PC-9 (cell line): Measurements from ENCODE around the gene SLC9A9. TPM values are rescaled to one million over a fixed set of nuclear protein-coding genes. Genes with fewer than 3 reads are reported as not detected.

Experiments used
- BruUV-seq: library from RNA; stranded (reverse); fragments of 400-500 nt; replicated peaks from 2 replicates; lab custom pipeline; 2021; lab: Mats Ljungman, UMichigan
- CTCF ChIA-PET: fragments of 300-600 bp; sonication (Branson Sonifier 250); formaldehyde crosslinking; loops from one replicate; lab custom pipeline; 2022; ENCODE audit warnings: antibody characterized with exemption; lab: Charles Lee
- POLR2A ChIA-PET: fragments of 300-600 bp; sonication (Branson Sonifier 250); formaldehyde crosslinking; loops from one replicate; lab custom pipeline; 2022; ENCODE audit warnings: antibody characterized with exemption; ENCODE audit not compliant: unreplicated experiment; lab: Charles Lee
- DNase-seq, 2 experiments: peaks; one replicate each; pipeline versions ENCODE4 v3.0.0 to v3.0.0-alpha.2; 2015 to 2022; ENCODE audit warnings: mixed read lengths in 1 of 2
- H2AFZ ChIP-seq: fragments of 200-600 bp; sonication (generic); 2 replicates; pipeline ENCODE4 v1.8.1; 2017; ENCODE audit warnings: antibody characterized with exemption
- H3F3A ChIP-seq: fragments of 200-600 bp; sonication (generic); 2 replicates; pipeline ENCODE4 v1.8.1; 2017; ENCODE audit warnings: antibody characterized with exemption, mild to moderate bottlenecking, low read depth; ENCODE audit not compliant: insufficient read depth
- H3K27ac ChIP-seq: fragments of 200-600 bp; sonication (generic); 2 replicates; pipeline ENCODE4 v1.6.1; 2016; ENCODE audit warnings: mixed run types
- H3K27me3 ChIP-seq: fragments of 200-600 bp; sonication (generic); 2 replicates; pipeline ENCODE4 v1.6.1; 2016; ENCODE audit warnings: low read depth, mixed run types; ENCODE audit not compliant: insufficient read depth
- H3K36me3 ChIP-seq: fragments of 200-600 bp; sonication (generic); 2 replicates; pipeline ENCODE4 v1.6.1; 2016; ENCODE audit warnings: low read depth, mixed run types
- H3K4me1 ChIP-seq: fragments of 200-600 bp; sonication (generic); replicated peaks from 2 replicates; pipeline ENCODE4 v1.6.1; 2016; ENCODE audit warnings: mixed run types; ENCODE audit not compliant: insufficient read depth
- H3K4me2 ChIP-seq: fragments of 200-600 bp; sonication (generic); 2 replicates; pipeline ENCODE4 v1.6.1; 2017; ENCODE audit warnings: mixed run types
- H3K4me3 ChIP-seq: fragments of 200-600 bp; sonication (generic); 2 replicates; pipeline ENCODE4 v1.6.1; 2016; ENCODE audit warnings: mixed run types
- H3K79me2 ChIP-seq: fragments of 200-600 bp; sonication (generic); 2 replicates; pipeline ENCODE4 v1.6.1; 2017; ENCODE audit warnings: low read depth, mixed run types
- H3K9me2 ChIP-seq: fragments of 200-600 bp; sonication (generic); 2 replicates; pipeline ENCODE4 v1.8.1; 2017; ENCODE audit warnings: mild to moderate bottlenecking; ENCODE audit not compliant: insufficient read depth
- H3K9me3 ChIP-seq: fragments of 200-600 bp; sonication (generic); 2 replicates; pipeline ENCODE4 v1.8.1; 2016; ENCODE audit warnings: low read depth; ENCODE audit not compliant: insufficient read depth
- H4K20me1 ChIP-seq: fragments of 200-600 bp; sonication (generic); 2 replicates; pipeline ENCODE4 v1.8.1; 2017; ENCODE audit not compliant: insufficient read depth
- CTCF ChIP-seq: fragments of 200-600 bp; sonication (generic); conservative IDR thresholded peaks from 2 replicates; pipeline ENCODE4 v1.6.1; 2017; ENCODE audit warnings: mixed run types, antibody characterized with exemption, mild to moderate bottlenecking, moderate library complexity
- EZH2 ChIP-seq: fragments of 200-600 bp; sonication (generic); IDR thresholded peaks from 2 replicates; pipeline ENCODE4 v1.8.0; 2017; ENCODE audit warnings: antibody characterized with exemption, low read depth
- intact Hi-C: fragments of 100-400 bp; cut with micrococcal nuclease; formaldehyde crosslinking; loops from one replicate; pipeline ENCODE4 v1.10.0; 2022; ENCODE audit not compliant: unreplicated experiment
- total RNA-seq: library from RNA; stranded (reverse); gene quantifications from 2 replicates; pipeline ENCODE4 v1.2.3, GENCODE V29; 2021

SLC9A9 gene
- total RNA-seq, 1 experiment from 2014 or later = 1.7 TPM

DNA sequence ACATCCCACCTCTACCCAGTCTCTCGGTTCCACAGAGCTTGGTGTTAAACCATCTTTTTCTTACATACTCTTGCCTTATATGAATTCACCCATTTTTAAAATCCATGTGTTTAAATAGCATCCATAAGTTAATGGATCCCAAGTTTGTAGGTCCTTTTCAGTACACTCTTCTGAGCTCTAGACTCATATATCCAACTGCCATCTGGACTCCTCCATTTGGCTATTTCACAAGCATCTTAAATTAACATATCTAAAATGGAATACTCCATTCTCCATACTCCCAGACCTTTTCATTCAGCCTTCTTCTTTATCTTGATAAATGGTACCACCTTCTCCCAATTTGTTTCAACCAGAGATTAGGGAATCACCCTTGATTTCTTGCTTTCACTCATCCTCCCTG lies 615.3 kb downstream of the SLC9A9 start:
- Histone ChIP-seq H3K4me3 (no peak overlapping the region), H4K20me1 (no peaks in the 10 kb centered on the region), H3K4me1 (no peaks in the 10 kb centered on the region), H2AFZ (no peak overlapping the region), H3K9me3 (no peaks in the 10 kb centered on the region), H3K9me2 (no peaks in the 10 kb centered on the region), H3K79me2 (no peaks in the 10 kb centered on the region), H3K27me3 (no peaks in the 10 kb centered on the region), H3K27ac (no peak overlapping the region), H3K4me2 (no peak overlapping the region), H3K36me3 (no peaks in the 10 kb centered on the region), H3F3A (no peaks in the 10 kb centered on the region)
- DNase-seq = no peak
- TF ChIP-seq CTCF = no peak
- BruUV-seq = no TSS peak
- POLR2A ChIA-PET = no interaction called here
- intact Hi-C loops = no loop called here
- CTCF ChIA-PET = no interaction called here

DNA sequence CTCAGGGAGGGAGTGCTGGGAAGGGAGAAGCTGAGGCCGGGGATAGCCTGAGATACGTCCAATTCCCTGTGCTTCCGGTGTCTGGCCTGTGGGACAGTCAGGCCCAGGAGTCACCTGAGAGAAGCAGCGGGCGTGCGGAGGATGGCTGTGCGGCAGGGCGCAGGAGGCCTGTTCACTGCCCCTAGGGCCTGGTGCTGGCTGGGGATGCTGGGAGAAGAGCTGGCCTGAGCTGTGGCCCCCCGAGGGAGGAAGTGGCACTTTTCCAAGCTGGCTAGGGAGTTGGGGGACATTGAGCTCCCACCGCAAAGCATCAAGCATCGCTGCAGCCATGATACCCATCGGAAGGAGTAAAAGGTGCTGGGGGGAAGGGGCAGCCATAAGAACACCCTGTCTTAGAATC lies 619.9 kb downstream of the SLC9A9 start:
- Histone ChIP-seq H3K79me2 (no peaks in the 10 kb centered on the region), H3K27me3 (no peaks in the 10 kb centered on the region), H3K4me2 (no peak overlapping the region), H4K20me1 (no peaks in the 10 kb centered on the region), H3K27ac (no peak overlapping the region), H3K36me3 (no peaks in the 10 kb centered on the region), H3K9me3 (no peaks in the 10 kb centered on the region), H3F3A (no peaks in the 10 kb centered on the region), H3K4me1 (no peaks in the 10 kb centered on the region), H3K9me2 (no peaks in the 10 kb centered on the region), H3K4me3 (no peak overlapping the region), H2AFZ (no peak overlapping the region)
- BruUV-seq = no TSS peak
- CTCF ChIA-PET = no interaction called here
- POLR2A ChIA-PET = no interaction called here
- intact Hi-C loops = no loop called here
- TF ChIP-seq EZH2 (no peak), CTCF (no peak)
- DNase-seq = no peak

GRCh38 chr3:143226678-143227291 lies 621.5 kb downstream of the SLC9A9 start:
- no peak overlapping the region for H2AFZ ChIP-seq
- no peaks in the 10 kb centered on the region for H3K79me2 ChIP-seq
- ChIA-PET CTCF (no interaction called here), POLR2A (no interaction called here)
- no peak overlapping the region for H3K4me3 ChIP-seq
- no peaks in the 10 kb centered on the region for H4K20me1 ChIP-seq
- no peak for DNase-seq
- TF ChIP-seq EZH2 (no peak), CTCF (no peak)
- no peaks in the 10 kb centered on the region for H3K36me3 ChIP-seq
- no peaks in the 10 kb centered on the region for H3K4me1 ChIP-seq
- no peaks in the 10 kb centered on the region for H3K9me2 ChIP-seq
- H3K4me2 ChIP-seq = no peak overlapping the region
- intact Hi-C loops = no loop called here
- H3K27ac ChIP-seq = no peak overlapping the region
- no peaks in the 10 kb centered on the region for H3K27me3 ChIP-seq
- no TSS peak for BruUV-seq
- H3K9me3 ChIP-seq = no peaks in the 10 kb centered on the region
- no peaks in the 10 kb centered on the region for H3F3A ChIP-seq
